GM11168 (cell line): ENCODE data around the gene RBL2.
"Not testable (repeated sequence)": the region's sequence is repeated elsewhere in the genome, so short reads cannot be mapped to it uniquely, and the experiment has no call there.

Experiments
- in situ Hi-C: fragments of 300-500 bp; cut with MboI; formaldehyde crosslinking; loops from one replicate; pipeline ENCODE4 v1.12.0; 2022; ENCODE audit warnings: low sequenced_read_pairs; ENCODE audit not compliant: unreplicated experiment

The RBL2 gene

DNA sequence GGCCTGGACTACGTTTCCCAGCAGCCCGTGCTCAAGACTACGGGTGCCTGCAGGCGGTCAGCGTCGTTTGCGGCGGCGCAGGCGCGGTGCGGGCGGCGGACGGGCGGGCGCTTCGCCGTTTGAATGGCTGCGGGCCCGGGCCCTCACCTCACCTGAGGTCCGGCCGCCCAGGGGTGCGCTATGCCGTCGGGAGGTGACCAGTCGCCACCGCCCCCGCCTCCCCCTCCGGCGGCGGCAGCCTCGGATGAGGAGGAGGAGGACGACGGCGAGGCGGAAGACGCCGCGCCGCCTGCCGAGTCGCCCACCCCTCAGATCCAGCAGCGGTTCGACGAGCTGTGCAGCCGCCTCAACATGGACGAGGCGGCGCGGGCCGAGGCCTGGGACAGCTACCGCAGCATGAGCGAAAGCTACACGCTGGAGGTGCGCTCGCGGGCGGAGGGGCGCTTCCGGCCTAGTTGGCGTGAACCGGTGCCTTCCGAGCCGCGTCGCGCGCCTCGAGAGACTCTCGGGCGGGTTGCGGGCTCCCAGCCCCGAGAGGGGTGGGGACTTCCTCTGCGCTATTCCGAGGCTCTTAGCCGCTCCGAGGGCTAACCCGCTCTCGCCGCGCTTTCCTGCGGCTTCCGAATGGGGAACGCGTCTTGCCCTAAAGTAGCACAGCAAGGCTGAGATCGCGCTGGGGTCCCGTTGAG lies at the start of gene RBL2:
TSS of gene RBL2 (plus strand) at position 95 of the 689 bp plus-strand sequence. CDS start at position 181, 86 bp downstream.
- in situ Hi-C loops: no loop called here

GRCh38 chr16:53384610-53385009 lies 49.7 kb upstream of the RBL2 start:
- in situ Hi-C loops: not testable (repeated sequence)

- in situ Hi-C loops: no loop called here
Observed at GRCh38 chr16:53404959-53405358, 29.3 kb upstream of the RBL2 start.

DNA sequence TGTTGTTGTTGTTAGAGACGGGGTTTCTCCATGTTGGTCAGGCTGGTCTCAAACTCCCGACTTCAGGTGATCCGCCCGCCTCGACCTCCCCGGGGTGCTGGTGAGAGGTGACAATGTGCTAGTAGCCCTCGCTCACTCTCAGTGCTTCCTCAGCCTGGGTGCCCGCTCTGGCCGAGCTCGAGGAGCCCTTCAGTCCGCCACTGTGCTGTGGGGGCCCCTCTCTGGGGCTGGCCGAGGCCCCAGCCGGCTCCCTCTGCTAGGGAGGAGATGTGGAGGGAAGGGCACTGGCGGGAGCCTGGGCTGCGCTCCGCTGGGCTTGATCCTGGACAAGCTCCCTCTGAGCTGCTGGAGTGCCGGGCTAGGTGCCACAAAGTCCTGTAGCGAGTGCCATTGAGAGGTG lies 21.7 kb upstream of the RBL2 start:
- in situ Hi-C loops: no loop called here

DNA sequence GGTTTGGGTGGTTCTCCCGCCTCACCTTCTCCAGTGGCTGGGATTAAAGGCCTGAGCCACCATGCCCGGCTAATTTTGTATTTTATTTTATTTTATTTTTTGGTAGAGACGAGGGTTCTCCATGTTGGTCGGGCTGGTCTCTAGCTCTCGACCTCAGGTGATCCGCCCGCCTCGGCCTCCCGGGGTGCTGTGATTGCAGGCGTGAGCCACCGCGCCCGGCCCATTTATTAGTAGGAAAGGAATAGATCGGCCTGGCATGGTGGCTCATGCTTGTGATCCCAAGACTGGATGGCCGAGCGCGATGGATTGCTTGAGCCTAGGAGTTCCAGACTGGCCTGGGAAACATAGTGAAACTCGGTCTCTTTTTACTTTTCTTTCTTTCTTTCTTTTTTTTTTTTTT lies 20.4 kb upstream of the RBL2 start:
- in situ Hi-C loops: no loop called here

DNA sequence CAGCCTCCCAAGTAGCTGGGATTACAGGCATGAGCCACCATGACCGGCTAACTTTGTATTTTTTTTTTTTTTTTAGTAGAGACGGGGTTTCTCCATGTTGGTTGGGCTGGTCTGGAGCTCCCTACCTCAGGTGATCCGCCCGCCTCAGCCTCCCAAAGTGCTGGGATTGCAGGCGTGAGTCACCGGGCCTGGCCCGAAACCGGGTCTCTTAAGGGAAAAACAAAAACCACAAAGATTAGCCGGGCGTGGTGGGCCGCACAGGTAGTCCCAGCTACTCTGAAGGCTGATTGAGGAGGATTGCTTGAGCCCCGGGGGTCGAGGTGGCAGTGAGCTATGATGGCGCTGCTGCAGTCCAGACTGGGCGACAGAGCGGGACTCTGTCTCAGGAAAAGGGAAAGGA lies 19.9 kb upstream of the RBL2 start:
- in situ Hi-C loops: no loop called here

GRCh38 chr16:53415504-53415903 lies 18.8 kb upstream of the RBL2 start:
- in situ Hi-C loops: no loop called here

- in situ Hi-C loops: no loop called here
Observed at GRCh38 chr16:53417011-53417410, 17.3 kb upstream of the RBL2 start.

DNA sequence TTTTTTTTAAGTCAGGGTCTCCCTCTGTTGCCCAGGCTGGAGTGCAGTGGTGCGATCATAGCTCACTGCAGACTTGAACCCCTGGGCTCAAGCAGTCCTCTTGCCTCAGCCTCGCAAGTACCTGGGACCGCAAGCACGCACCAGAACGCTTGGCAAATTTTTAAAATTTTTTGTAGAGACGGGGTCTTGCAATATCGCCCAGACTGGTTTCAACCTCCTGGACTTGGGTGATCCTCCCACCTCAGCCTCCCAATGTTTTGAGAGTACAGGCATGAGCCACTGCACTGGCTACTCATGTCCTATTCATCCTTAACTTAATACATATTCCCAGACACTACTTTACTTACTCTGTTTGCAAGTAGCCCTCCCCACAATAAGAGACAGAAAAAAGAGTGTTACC lies 16.3 kb upstream of the RBL2 start:
- in situ Hi-C loops: no loop called here

DNA sequence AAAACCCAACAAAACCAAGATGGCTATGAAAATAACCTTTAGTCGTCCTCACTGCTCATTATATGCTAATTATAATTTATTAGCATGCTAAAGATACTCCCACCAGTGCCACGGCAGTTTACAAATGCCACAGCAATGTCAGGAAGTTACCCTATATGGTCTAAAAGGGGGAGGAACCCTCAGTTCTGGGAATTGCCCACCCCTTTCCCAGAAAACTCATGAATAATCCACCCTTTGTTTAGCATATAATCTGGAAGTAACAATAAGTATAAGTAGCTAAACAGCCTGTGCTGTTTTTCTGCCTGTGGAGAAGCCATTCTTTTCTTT lies 14.9 kb upstream of the RBL2 start:
- in situ Hi-C loops: not testable (repeated sequence)

DNA sequence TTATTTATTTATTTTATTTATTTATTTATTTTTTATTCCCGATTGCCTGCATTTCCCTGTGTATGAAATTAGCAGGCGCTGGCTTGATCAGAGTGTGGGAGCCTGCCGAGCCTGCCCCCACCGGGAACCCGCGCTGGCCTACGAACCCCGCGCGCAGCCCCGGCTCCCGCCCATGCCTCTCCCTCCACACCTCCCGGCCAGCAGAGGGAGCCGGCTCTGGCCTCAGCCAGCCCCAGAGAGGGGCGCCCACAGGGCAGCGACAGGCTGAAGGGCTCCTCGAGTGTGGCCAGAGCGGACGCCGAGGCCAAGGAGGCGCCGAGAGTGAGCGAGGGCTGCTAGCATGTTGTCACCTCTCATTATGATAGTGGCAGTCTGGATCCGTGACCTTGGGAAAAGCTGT lies 13.0 kb upstream of the RBL2 start:
- in situ Hi-C loops: no loop called here

- in situ Hi-C loops: not testable (repeated sequence)
Observed at GRCh38 chr16:53423968-53424367, 10.3 kb upstream of the RBL2 start.

GRCh38 chr16:53428681-53429080 lies 5.6 kb upstream of the RBL2 start:
- in situ Hi-C loops: no loop called here

DNA sequence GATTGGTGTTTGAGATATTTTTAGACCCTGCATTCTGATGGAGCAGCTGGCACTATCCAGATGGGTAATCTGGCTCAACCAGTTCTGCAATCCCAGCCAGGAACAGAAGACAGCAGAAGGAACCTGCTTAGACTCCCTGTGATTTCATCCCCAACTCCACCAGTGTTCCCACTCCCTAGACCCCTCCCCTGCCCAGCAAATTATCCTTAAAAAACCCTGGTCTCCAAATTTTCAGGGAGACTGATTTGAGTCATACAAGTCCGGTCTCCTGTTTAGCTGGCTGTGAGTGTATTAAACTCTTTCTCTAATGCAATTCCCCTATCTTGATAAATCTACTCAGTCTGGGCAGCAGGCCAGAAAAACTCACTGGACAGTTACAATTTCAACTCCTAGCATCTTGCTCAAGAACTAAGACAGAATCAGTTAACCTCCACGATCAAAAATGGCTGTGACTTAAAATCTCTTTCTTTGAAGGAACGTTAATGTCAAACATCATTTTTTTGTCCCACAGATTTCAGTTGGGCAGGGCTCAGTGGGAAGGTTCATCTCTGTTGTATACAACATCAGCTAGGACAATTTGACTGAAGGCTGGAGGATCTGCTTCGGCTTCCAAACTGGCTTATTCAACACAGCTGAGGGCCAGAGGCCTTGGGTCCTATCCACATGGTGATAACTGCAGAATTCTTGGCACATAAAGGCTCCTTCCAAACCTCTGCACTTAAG lies 4.9 kb upstream of the RBL2 start:
- in situ Hi-C loops: no loop called here

- in situ Hi-C loops: no loop called here
Observed at GRCh38 chr16:53430363-53430762, 3.9 kb upstream of the RBL2 start.

DNA sequence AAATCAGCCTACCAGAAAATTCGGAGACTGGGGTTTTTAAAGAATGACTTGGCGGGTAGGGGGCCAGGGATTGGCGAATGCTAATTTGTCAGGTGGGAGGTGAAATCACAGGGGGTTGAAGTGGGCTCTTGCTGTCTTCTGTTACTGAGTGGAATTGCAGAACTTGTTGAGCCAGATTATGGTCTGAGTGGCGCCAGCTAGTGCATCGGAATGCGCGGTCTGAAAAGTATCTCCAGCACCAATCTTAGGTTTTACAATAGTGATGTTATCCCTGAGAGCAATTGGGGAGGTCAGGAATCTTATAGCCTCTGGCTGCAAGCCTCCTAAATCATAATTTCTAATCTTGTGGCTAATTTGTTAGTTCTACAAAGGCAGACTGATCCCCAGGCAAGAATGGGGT lies 762 bp upstream of the RBL2 start:
- in situ Hi-C loops: no loop called here

- in situ Hi-C loops: no loop called here
Observed at GRCh38 chr16:53433930-53434376, 318 bp upstream of the RBL2 start.

- in situ Hi-C loops: no loop called here
Observed at GRCh38 chr16:53435066-53435688, 906 bp downstream of the RBL2 start.

GRCh38 chr16:53440125-53440524 lies 5.9 kb downstream of the RBL2 start:
- in situ Hi-C loops: no loop called here

DNA sequence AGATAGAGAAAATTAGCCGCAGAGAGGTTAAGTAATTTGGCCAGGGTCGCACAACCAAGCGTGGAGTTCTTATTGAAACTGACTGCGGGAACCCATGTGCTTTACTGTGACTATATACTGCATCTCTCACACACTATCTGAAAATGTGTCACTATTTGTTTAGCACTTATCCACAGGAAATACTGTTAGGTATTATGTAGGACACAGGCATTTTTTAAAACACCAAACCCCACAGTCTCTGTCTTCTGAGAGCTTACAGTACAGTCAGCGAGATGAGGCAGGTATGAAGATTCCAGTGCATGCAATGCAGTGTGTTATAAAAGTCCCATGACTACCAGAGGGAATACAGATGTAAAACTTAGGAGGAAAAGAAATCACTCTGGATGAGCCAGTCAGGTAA lies 11.3 kb downstream of the RBL2 start:
- in situ Hi-C loops: no loop called here

DNA sequence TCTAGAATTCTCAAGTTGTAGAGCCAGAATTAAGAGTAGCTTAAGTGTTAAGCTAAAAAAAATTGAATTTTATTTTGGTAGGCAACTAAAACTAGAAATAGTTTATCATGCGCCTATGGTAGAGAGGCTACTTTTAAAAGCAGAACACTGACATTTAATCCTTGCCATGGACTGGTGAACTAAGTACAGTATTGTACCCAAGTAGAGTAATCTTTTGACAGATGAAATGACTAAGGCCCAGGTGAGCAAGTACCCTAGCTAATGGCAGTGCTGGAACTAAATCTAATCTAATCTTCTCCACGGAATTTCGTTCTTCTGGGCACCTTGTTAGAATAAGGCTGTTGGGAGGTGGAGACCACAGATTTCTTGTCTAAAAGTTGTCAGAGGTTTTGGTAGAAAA lies 11.8 kb downstream of the RBL2 start:
- in situ Hi-C loops: no loop called here
